ENCODE results near the gene BMAL1.

DNA sequence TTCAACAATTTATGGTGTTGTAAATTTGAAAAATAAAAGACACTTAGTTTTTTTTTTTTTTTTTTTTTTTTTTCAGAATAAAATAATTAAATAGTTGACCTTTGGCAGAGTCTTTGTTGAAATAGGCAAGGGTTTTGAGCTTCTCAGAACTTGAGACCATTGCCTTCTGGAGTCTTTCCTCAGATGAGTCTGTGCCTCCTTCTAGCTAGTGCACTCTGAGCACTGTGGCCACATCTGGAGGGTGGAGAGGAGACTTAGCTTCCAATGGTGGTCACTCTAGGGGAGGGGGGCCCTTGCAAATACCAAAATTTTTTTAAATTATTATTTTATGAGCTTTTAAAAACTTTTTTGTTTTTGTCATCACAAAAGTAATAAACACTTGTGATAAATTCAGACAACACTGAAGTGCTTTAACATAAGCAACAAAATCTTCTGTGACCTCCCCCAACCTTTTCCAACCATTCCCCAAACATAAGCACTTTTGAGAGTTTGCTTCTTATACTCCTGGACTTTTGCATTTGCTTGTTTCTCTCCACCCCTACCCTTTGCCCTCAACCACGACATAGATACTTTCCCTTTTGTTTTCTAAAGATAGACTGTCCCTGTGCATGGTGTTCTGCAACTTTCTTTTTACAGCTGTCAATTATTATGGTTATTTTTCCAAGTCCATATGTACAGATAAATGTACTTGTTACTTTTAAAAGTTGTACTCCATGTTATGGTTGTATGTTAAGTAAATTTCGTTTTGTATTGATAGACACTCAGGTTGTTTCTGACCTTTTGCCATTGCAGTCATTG is 41.1 kb downstream of the BMAL1 start:
- no peak for TF ChIP-seq USF2 (CRISPR knock-in tag; IDR thresholded peaks at IDR 0.05)
- TF ChIP-seq CREB1 (CRISPR knock-in tag; IDR thresholded peaks at IDR 0.05): no peak
- no peak for TF ChIP-seq E2F4 (CRISPR knock-in tag; IDR thresholded peaks at IDR 0.05; ENCODE audit: borderline replicate concordance, low read depth)
- TF ChIP-seq, protein P1, sequence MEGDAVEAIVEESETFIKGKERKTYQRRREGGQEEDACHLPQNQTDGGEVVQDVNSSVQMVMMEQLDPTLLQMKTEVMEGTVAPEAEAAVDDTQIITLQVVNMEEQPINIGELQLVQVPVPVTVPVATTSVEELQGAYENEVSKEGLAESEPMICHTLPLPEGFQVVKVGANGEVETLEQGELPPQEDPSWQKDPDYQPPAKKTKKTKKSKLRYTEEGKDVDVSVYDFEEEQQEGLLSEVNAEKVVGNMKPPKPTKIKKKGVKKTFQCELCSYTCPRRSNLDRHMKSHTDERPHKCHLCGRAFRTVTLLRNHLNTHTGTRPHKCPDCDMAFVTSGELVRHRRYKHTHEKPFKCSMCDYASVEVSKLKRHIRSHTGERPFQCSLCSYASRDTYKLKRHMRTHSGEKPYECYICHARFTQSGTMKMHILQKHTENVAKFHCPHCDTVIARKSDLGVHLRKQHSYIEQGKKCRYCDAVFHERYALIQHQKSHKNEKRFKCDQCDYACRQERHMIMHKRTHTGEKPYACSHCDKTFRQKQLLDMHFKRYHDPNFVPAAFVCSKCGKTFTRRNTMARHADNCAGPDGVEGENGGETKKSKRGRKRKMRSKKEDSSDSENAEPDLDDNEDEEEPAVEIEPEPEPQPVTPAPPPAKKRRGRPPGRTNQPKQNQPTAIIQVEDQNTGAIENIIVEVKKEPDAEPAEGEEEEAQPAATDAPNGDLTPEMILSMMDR (IDR thresholded peaks at IDR 0.05): no peak
- TF ChIP-seq ETV6 (CRISPR knock-in tag; IDR thresholded peaks at IDR 0.05): no peak
- no peak for TF ChIP-seq TCF7 (CRISPR knock-in tag; IDR thresholded peaks at IDR 0.05; ENCODE audit: low read depth)
- TF ChIP-seq ZNF263 (CRISPR knock-in tag; IDR thresholded peaks at IDR 0.05; ENCODE audit: low read depth): no peak
- TF ChIP-seq JUN (CRISPR knock-in tag; IDR thresholded peaks at IDR 0.05): no peak
- TF ChIP-seq FOXP1 (CRISPR knock-in tag; IDR thresholded peaks at IDR 0.05; ENCODE audit: borderline replicate concordance): no peak
- TF ChIP-seq FOXK1 (CRISPR knock-in tag; IDR thresholded peaks at IDR 0.05): no peak
- no peak for TF ChIP-seq SP1 (CRISPR knock-in tag; conservative IDR thresholded peaks at IDR 0.05)
- TF ChIP-seq, protein P2, sequence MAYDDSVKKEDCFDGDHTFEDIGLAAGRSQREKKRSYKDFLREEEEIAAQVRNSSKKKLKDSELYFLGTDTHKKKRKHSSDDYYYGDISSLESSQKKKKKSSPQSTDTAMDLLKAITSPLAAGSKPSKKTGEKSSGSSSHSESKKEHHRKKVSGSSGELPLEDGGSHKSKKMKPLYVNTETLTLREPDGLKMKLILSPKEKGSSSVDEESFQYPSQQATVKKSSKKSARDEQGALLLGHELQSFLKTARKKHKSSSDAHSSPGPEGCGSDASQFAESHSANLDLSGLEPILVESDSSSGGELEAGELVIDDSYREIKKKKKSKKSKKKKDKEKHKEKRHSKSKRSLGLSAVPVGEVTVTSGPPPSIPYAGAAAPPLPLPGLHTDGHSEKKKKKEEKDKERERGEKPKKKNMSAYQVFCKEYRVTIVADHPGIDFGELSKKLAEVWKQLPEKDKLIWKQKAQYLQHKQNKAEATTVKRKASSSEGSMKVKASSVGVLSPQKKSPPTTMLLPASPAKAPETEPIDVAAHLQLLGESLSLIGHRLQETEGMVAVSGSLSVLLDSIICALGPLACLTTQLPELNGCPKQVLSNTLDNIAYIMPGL (CRISPR knock-in tag; IDR thresholded peaks at IDR 0.05): no peak
- TF ChIP-seq ZNF512 (CRISPR knock-in tag; IDR thresholded peaks at IDR 0.05; ENCODE audit: borderline replicate concordance): no peak

Measured in WTC11 (cell line).